Kidney tubule cell (primary cell): ENCODE measurements around the gene ABHD11.
"Not testable (repeated sequence)": the region's sequence is repeated elsewhere in the genome, so short reads cannot be mapped to it uniquely, and the experiment has no call there.

Experiments used
- DNase-seq: peaks from one replicate; pipeline ENCODE4 v3.0.0-alpha.2; 2018; ENCODE audit warnings: low spot score

Gene ABHD11

GRCh38 chr7:73742753-73743641 is 4.4 kb upstream of the ABHD11 start:
- DNase-seq, result peak; percentile 100

GRCh38 chr7:73742338-73742752 is 3.7 kb upstream of the ABHD11 start:
- peak; percentile 72 for DNase-seq

GRCh38 chr7:73741600-73741999 is 3.0 kb upstream of the ABHD11 start:
- peak; percentile 66 for DNase-seq

GRCh38 chr7:73740771-73741170 is 2.2 kb upstream of the ABHD11 start:
- peak; percentile 82 for DNase-seq

GRCh38 chr7:73740212-73740611 is 1.6 kb upstream of the ABHD11 start:
- no peak for DNase-seq

GRCh38 chr7:73739387-73739767 is 775 bp upstream of the ABHD11 start:
- DNase-seq, result no peak

GRCh38 chr7:73738220-73738611 is 386 bp downstream of the ABHD11 start:
- peak; percentile 64 for DNase-seq

- DNase-seq, result no peak
Measured at GRCh38 chr7:73737491-73738219, 947 bp downstream of the ABHD11 start.

GRCh38 chr7:73736885-73737284 is 1.7 kb downstream of the ABHD11 start:
- no peak for DNase-seq

- no peak for DNase-seq
Measured at GRCh38 chr7:73735528-73735905, 3.1 kb downstream of the ABHD11 start.

GRCh38 chr7:73734619-73735527 is 3.7 kb downstream of the ABHD11 start:
- DNase-seq, result peak; percentile 97

- DNase-seq, result no peak
Measured at GRCh38 chr7:73732397-73732796, 6.2 kb downstream of the ABHD11 start.

GRCh38 chr7:73730485-73730884 is 8.1 kb downstream of the ABHD11 start:
- no peak for DNase-seq

- no peak for DNase-seq
Measured at GRCh38 chr7:73728551-73728950, 10.1 kb downstream of the ABHD11 start.

GRCh38 chr7:73727952-73728351 is 10.7 kb downstream of the ABHD11 start:
- DNase-seq, result no peak

- DNase-seq, result no peak
Measured at GRCh38 chr7:73726083-73726466, 12.5 kb downstream of the ABHD11 start.

- DNase-seq, result no peak
Measured at GRCh38 chr7:73723813-73724212, 14.8 kb downstream of the ABHD11 start.

GRCh38 chr7:73722785-73723184 is 15.8 kb downstream of the ABHD11 start:
- DNase-seq, result no peak

- DNase-seq, result not testable (repeated sequence)
Measured at GRCh38 chr7:73722182-73722581, 16.4 kb downstream of the ABHD11 start.

GRCh38 chr7:73721377-73721817 is 17.2 kb downstream of the ABHD11 start:
- DNase-seq, result no peak

GRCh38 chr7:73720443-73720842 is 18.2 kb downstream of the ABHD11 start:
- not testable (repeated sequence) for DNase-seq

- no peak for DNase-seq
Measured at GRCh38 chr7:73719806-73720169, 18.8 kb downstream of the ABHD11 start.
